CD4-positive, alpha-beta memory T cell (primary cell): ENCODE data around the gene DOCK9. TPM values are rescaled to one million over a fixed set of nuclear protein-coding genes. Genes with fewer than 3 reads are reported as not detected.

Source experiments
- CTCF ChIA-PET: fragments of 350-600 bp; sonication (Branson Sonifier 250); formaldehyde crosslinking; loops from one replicate; lab custom pipeline; 2021; ENCODE audit warnings: inconsistent platforms; ENCODE audit not compliant: partially characterized antibody; lab: Charles Lee
- POLR2A ChIA-PET: fragments of 350-600 bp; sonication (Branson Sonifier 250); formaldehyde crosslinking; loops from one replicate; lab custom pipeline; 2021; ENCODE audit not compliant: partially characterized antibody; lab: Charles Lee
- DNase-seq, 5 donors: peaks; one replicate each; pipeline versions ENCODE4 v3.0.0 to v3.0.0-alpha.2; 2020 to 2022; ENCODE audit warnings: mixed read lengths in 1 of 5
- H3K27ac ChIP-seq: one replicate; pipeline ENCODE4 v1.7.0; 2013; ENCODE audit warnings: low read depth, low read length
- H3K27me3 ChIP-seq: 2 replicates; pipeline ENCODE4 v1.7.0; 2013; ENCODE audit warnings: mild to moderate bottlenecking, low read length, moderate library complexity; ENCODE audit not compliant: insufficient read depth
- H3K36me3 ChIP-seq: 2 replicates; pipeline ENCODE4 v1.7.0; 2013; ENCODE audit warnings: mild to moderate bottlenecking, low read length, moderate library complexity; ENCODE audit not compliant: insufficient read depth
- H3K4me1 ChIP-seq: 2 replicates; pipeline ENCODE4 v1.7.0; 2013; ENCODE audit warnings: mild to moderate bottlenecking, low read length, moderate library complexity; ENCODE audit not compliant: insufficient read depth
- H3K4me3 ChIP-seq, 2 donors: one replicate each; pipeline ENCODE4 v1.7.0; 2013; ENCODE audit warnings: low read length in 2 of 2, mild to moderate bottlenecking in 1 of 2
- H3K9me3 ChIP-seq, 2 donors: one replicate each; pipeline ENCODE4 v1.7.0; 2013; ENCODE audit warnings: low read length in 2 of 2, control low read depth in 1 of 2; ENCODE audit not compliant: control insufficient read depth in 1 of 2
- H3K27ac Mint-ChIP-seq, 7 donors: one replicate each; pipeline ENCODE4 v1.8.0; 2020 to 2021; ENCODE audit warnings: mixed read lengths in 7 of 7, mild to moderate bottlenecking in 6 of 7, inconsistent platforms in 3 of 7, moderate library complexity in 3 of 7
- H3K27me3 Mint-ChIP-seq, 2 donors: one replicate each; pipeline ENCODE4 v1.8.0; 2020 to 2021; ENCODE audit warnings: mixed read lengths in 2 of 2
- H3K36me3 Mint-ChIP-seq, 2 donors: one replicate each; pipeline ENCODE4 v1.8.0; 2020 to 2021; ENCODE audit warnings: mixed read lengths in 2 of 2, inconsistent platforms in 1 of 2, mild to moderate bottlenecking in 1 of 2
- H3K4me1 Mint-ChIP-seq, 4 donors: one replicate each; pipeline ENCODE4 v1.8.0; 2020 to 2021; ENCODE audit warnings: mixed read lengths in 4 of 4, mild to moderate bottlenecking in 1 of 4
- H3K4me3 Mint-ChIP-seq, 8 donors: one replicate each; pipeline ENCODE4 v1.8.0; 2020 to 2021; ENCODE audit warnings: mixed read lengths in 8 of 8, mild to moderate bottlenecking in 7 of 8, moderate library complexity in 6 of 8, inconsistent platforms in 3 of 8
- H3K9me3 Mint-ChIP-seq, 8 donors: one replicate each; pipeline ENCODE4 v1.8.0; 2020 to 2021; ENCODE audit warnings: mixed read lengths in 8 of 8, mild to moderate bottlenecking in 5 of 8, inconsistent platforms in 3 of 8, moderate library complexity in 1 of 8
- intact Hi-C: fragments of 100-400 bp; cut with micrococcal nuclease; formaldehyde crosslinking; loops from one replicate; pipeline ENCODE4 v1.15.1; 2023
- polyA plus RNA-seq, 2 donors: library from polyadenylated mRNA; unstranded; fragments of 300-500 nt; fragmentation: Illumina TruSeq; gene quantifications; one replicate each; pipeline ENCODE4 v1.2.3, GENCODE V29; 2021
- total RNA-seq, 2 experiments: library from RNA; stranded (reverse); gene quantifications; one replicate each; pipeline ENCODE4 v1.2.3, GENCODE V29; 2021

Gene DOCK9
- total and polyA plus RNA-seq, 4 experiments from 2014 or later, result 6.3 to 197 (median 119) TPM

- peak overlapping the region in 1 of 7 donors; percentile 37 for H3K27ac Mint-ChIP-seq
These were observed 106.1 kb downstream of the DOCK9 start for GRCh38 chr13:98871727-98872126.

DNA sequence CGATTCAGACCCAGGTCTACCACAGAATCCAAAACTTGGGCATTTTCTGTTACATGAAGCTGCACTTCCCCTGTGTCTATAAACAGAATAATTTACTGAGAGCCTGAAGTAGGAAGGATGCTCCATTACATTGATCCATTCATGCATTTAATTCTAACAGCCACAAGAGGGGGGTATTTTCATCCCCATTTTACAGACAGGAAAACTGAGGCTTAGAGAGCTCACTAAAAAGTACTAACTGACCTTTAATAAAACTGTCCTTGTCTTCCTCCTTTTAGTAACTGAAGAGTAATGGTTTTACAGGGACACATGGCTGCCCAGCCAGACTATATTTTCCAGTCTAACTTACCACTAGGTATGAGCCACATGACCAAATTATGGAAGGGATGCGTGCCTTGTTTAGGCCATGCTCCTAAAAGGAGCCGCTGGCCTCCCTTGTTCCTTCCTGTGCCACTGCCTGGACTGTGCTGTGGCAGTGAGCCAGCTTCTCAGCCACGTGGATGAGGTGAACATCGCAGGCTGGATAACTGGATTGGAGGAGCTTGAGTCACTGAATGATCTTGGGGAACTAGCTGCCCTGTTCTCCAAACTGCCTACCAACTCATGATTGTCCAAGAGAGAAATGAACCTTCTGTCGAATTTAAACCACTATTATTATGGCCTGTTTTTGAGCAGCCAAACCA, 108.3 kb downstream of the DOCK9 start:
- no peaks in the 10 kb centered on the region for H3K4me1 ChIP-seq
- ChIA-PET CTCF (interaction anchor here (0.7 to 4.9 kb wide), 23 partner anchors 8 to 397 kb away, joined by 3 to 41 read pairs (median 4); no protein-coding TSS in a partner anchor), POLR2A (interaction anchor here (1.2 to 1.3 kb wide), 2 partner anchors 17 to 164 kb away, joined by 3 read pairs; no protein-coding TSS in a partner anchor)
- no peaks in the 10 kb centered on the region for H3K27me3 ChIP-seq
- no peak overlapping the region for H3K4me3 Mint-ChIP-seq
- H3K9me3 ChIP-seq, result peaks cover 0 to 9% of the 10 kb centered on the region in 2 donors
- peaks cover 0 to 4% (median 3%) of the 10 kb centered on the region in 4 donors for H3K4me1 Mint-ChIP-seq
- H3K27me3 Mint-ChIP-seq, result no peaks in the 10 kb centered on the region
- H3K36me3 Mint-ChIP-seq, result peaks cover 86 to 97% of the 10 kb centered on the region in 2 donors
- peaks cover 46% of the 10 kb centered on the region for H3K36me3 ChIP-seq
- intact Hi-C loops, result loop anchor here (1.0 to 5.0 kb wide), 2 partner anchors 164 to 218 kb away; no protein-coding TSS in a partner anchor
- no peak overlapping the region for H3K4me3 ChIP-seq
- DNase-seq, result peak in 3 of 5 donors; percentile 6 to 11 (median 10)
- no peak overlapping the region for H3K27ac ChIP-seq
- H3K9me3 Mint-ChIP-seq, result peaks cover 0 to 9% (median 3%) of the 10 kb centered on the region in 8 donors
- peak overlapping the region in 2 of 7 donors; percentile 6 to 41 for H3K27ac Mint-ChIP-seq

More at GRCh38 chr13:98871727-98872126, 106.1 kb downstream of the DOCK9 start:
- Mint-ChIP-seq H3K27me3 (no peaks in the 10 kb centered on the region), H3K4me1 (peaks cover 0 to 18% (median 10%) of the 10 kb centered on the region in 4 donors), H3K4me3 (no peak overlapping the region), H3K36me3 (peaks cover 86 to 96% of the 10 kb centered on the region in 2 donors), H3K9me3 (peaks cover 0 to 9% (median 5%) of the 10 kb centered on the region in 8 donors)
- intact Hi-C loops, result no loop called here
- no peak overlapping the region for H3K4me3 ChIP-seq
- no peaks in the 10 kb centered on the region for H3K27me3 ChIP-seq
- H3K27ac ChIP-seq, result no peak overlapping the region
- peaks cover 0 to 9% of the 10 kb centered on the region in 2 donors for H3K9me3 ChIP-seq
- peaks cover 39% of the 10 kb centered on the region for H3K36me3 ChIP-seq
- H3K4me1 ChIP-seq, result peaks cover 11% of the 10 kb centered on the region
- DNase-seq, result no peak
- CTCF ChIA-PET, result interaction anchor here (4.9 kb wide), 1 partner anchor 163 kb away, joined by 41 read pairs; no protein-coding TSS in a partner anchor
- POLR2A ChIA-PET, result no interaction called here

- Mint-ChIP-seq H3K4me1 (peaks cover 0 to 3% (median 2%) of the 10 kb centered on the region in 4 donors), H3K27me3 (no peaks in the 10 kb centered on the region), H3K9me3 (peaks cover 0 to 5% (median 1%) of the 10 kb centered on the region in 8 donors), H3K4me3 (no peak overlapping the region), H3K36me3 (peaks cover 84 to 95% of the 10 kb centered on the region in 2 donors), H3K27ac (peak overlapping the region in 3 of 7 donors; percentile 12 to 35 (median 16))
- POLR2A ChIA-PET, result interaction anchor here (1.2 to 1.3 kb wide), 2 partner anchors 18 to 165 kb away, joined by 3 read pairs; no protein-coding TSS in a partner anchor
- no peak overlapping the region for H3K27ac ChIP-seq
- H3K9me3 ChIP-seq, result peaks cover 0 to 8% of the 10 kb centered on the region in 2 donors
- H3K36me3 ChIP-seq, result peaks cover 48% of the 10 kb centered on the region
- no peak for DNase-seq
- no peaks in the 10 kb centered on the region for H3K27me3 ChIP-seq
- intact Hi-C loops, result loop anchor here (1.0 to 5.0 kb wide), 2 partner anchors 164 to 218 kb away; no protein-coding TSS in a partner anchor
- H3K4me1 ChIP-seq, result no peaks in the 10 kb centered on the region
- no peak overlapping the region for H3K4me3 ChIP-seq
- CTCF ChIA-PET, result interaction anchor here (0.7 to 4.9 kb wide), 15 partner anchors 9 to 395 kb away, joined by 3 to 41 read pairs (median 6); no protein-coding TSS in a partner anchor
These were observed 108.9 kb downstream of the DOCK9 start for GRCh38 chr13:98868932-98869331.

DNA sequence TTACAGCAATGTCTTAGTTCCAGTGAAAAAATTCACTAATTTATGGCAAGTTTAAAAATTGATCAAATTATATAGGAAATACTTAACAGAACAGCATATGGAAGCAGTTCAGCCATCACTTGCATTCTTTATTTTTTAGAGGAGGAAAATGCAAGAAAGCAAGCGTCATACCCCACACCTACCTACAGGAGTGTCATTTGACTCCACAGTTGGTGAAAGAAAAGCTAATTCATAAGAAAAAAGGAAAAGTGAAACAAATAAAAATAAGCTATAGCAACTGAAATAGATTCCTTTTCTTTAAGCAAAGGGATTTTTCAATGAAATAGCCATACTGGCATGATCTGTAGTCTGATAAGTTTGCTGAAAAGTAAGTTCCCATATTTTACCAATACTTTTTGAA, 111.0 kb downstream of the DOCK9 start:
- no peaks in the 10 kb centered on the region for H3K4me1 Mint-ChIP-seq
- ChIA-PET POLR2A (no interaction called here), CTCF (interaction anchor here (1.2 to 4.9 kb wide), 3 partner anchors 17 to 216 kb away, joined by 3 to 41 read pairs (median 3); no protein-coding TSS in a partner anchor)
- Histone ChIP-seq H3K27me3 (no peaks in the 10 kb centered on the region), H3K4me3 (no peak overlapping the region), H3K9me3 (no peaks in the 10 kb centered on the region), H3K36me3 (peaks cover 52% of the 10 kb centered on the region), H3K27ac (no peak overlapping the region), H3K4me1 (no peaks in the 10 kb centered on the region)
- intact Hi-C loops, result loop anchor here (5.0 kb wide), 1 partner anchor 220 kb away; no protein-coding TSS in a partner anchor
- peaks cover 74 to 89% of the 10 kb centered on the region in 2 donors for H3K36me3 Mint-ChIP-seq
- no peaks in the 10 kb centered on the region for H3K27me3 Mint-ChIP-seq
- DNase-seq, result no peak
- no peaks in the 10 kb centered on the region for H3K9me3 Mint-ChIP-seq
- H3K27ac Mint-ChIP-seq, result no peak overlapping the region
- H3K4me3 Mint-ChIP-seq, result no peak overlapping the region

GRCh38 chr13:98860491-98860890, 117.4 kb downstream of the DOCK9 start:
- H3K9me3 Mint-ChIP-seq, result no peaks in the 10 kb centered on the region
- DNase-seq, result no peak
- intact Hi-C loops, result no loop called here
- POLR2A ChIA-PET, result no interaction called here
- peaks cover 62 to 85% of the 10 kb centered on the region in 2 donors for H3K36me3 Mint-ChIP-seq
- H3K27ac Mint-ChIP-seq, result peak overlapping the region in 1 of 7 donors; percentile 46
- no peak overlapping the region for H3K4me3 Mint-ChIP-seq
- Histone ChIP-seq H3K4me3 (no peak overlapping the region), H3K4me1 (no peaks in the 10 kb centered on the region), H3K36me3 (peaks cover 60% of the 10 kb centered on the region), H3K9me3 (no peaks in the 10 kb centered on the region), H3K27me3 (no peaks in the 10 kb centered on the region), H3K27ac (no peak overlapping the region)
- CTCF ChIA-PET, result no interaction called here
- no peaks in the 10 kb centered on the region for H3K27me3 Mint-ChIP-seq
- H3K4me1 Mint-ChIP-seq, result no peaks in the 10 kb centered on the region

GRCh38 chr13:98858191-98858590, 119.7 kb downstream of the DOCK9 start:
- no peak overlapping the region for H3K27ac ChIP-seq
- Mint-ChIP-seq H3K36me3 (peaks cover 68 to 89% of the 10 kb centered on the region in 2 donors), H3K4me1 (no peaks in the 10 kb centered on the region), H3K27me3 (no peaks in the 10 kb centered on the region), H3K27ac (peak overlapping the region in 1 of 7 donors; percentile 59), H3K9me3 (peaks cover 0 to 2% (median 0%) of the 10 kb centered on the region in 8 donors), H3K4me3 (no peak overlapping the region)
- CTCF ChIA-PET, result interaction anchor here (1.1 kb wide), 1 partner anchor 18 kb away, joined by 3 read pairs; no protein-coding TSS in a partner anchor
- no peaks in the 10 kb centered on the region for H3K4me1 ChIP-seq
- H3K36me3 ChIP-seq, result peaks cover 63% of the 10 kb centered on the region
- no peaks in the 10 kb centered on the region for H3K27me3 ChIP-seq
- POLR2A ChIA-PET, result no interaction called here
- intact Hi-C loops, result no loop called here
- no peak overlapping the region for H3K4me3 ChIP-seq
- no peaks in the 10 kb centered on the region for H3K9me3 ChIP-seq
- DNase-seq, result no peak

- H3K4me3 ChIP-seq, result no peak overlapping the region
- no peaks in the 10 kb centered on the region for H3K27me3 Mint-ChIP-seq
- H3K27ac Mint-ChIP-seq, result no peak overlapping the region
- intact Hi-C loops, result no loop called here
- H3K36me3 Mint-ChIP-seq, result peaks cover 65 to 84% of the 10 kb centered on the region in 2 donors
- H3K9me3 Mint-ChIP-seq, result peaks cover 0 to 2% (median 0%) of the 10 kb centered on the region in 8 donors
- H3K9me3 ChIP-seq, result no peaks in the 10 kb centered on the region
- H3K4me1 ChIP-seq, result no peaks in the 10 kb centered on the region
- no peak overlapping the region for H3K27ac ChIP-seq
- no peak overlapping the region for H3K4me3 Mint-ChIP-seq
- H3K36me3 ChIP-seq, result peaks cover 61% of the 10 kb centered on the region
- CTCF ChIA-PET, result interaction anchor here (0.6 kb wide), 1 partner anchor 400 kb away, joined by 3 read pairs; no protein-coding TSS in a partner anchor
- no peaks in the 10 kb centered on the region for H3K27me3 ChIP-seq
- H3K4me1 Mint-ChIP-seq, result no peaks in the 10 kb centered on the region
- no peak for DNase-seq
- POLR2A ChIA-PET, result no interaction called here
These were observed 120.9 kb downstream of the DOCK9 start for GRCh38 chr13:98856983-98857382.
